Lower lobe of right lung (tissue), 2 donors: Measurements from ENCODE around the gene SOBP. TPM values are rescaled to one million over a fixed set of nuclear protein-coding genes. Genes with fewer than 3 reads are reported as not detected.

Experiments
- ATAC-seq, 2 donors: fragments of 200-7000 bp; cut with Tn5 transposase; one replicate each; pipeline ENCODE4 v1.9.1; 2020 to 2022; ENCODE audit warnings: mild to moderate bottlenecking in 2 of 2, moderate library complexity in 2 of 2
- DNase-seq: peaks from one replicate; pipeline ENCODE4 v3.0.0-alpha.2; 2020
- H3K27ac ChIP-seq: fragments of 200-600 bp; one replicate; pipeline ENCODE4 v1.8.0; 2022
- H3K27me3 ChIP-seq: fragments of 200-600 bp; one replicate; pipeline ENCODE4 v1.8.0; 2022; ENCODE audit warnings: low read depth
- H3K36me3 ChIP-seq: fragments of 200-600 bp; one replicate; pipeline ENCODE4 v1.8.0; 2022; ENCODE audit warnings: mild to moderate bottlenecking
- H3K4me1 ChIP-seq: fragments of 200-600 bp; one replicate; pipeline ENCODE4 v1.8.0; 2022
- H3K4me3 ChIP-seq: fragments of 200-600 bp; one replicate; pipeline ENCODE4 v1.8.0; 2022; ENCODE audit warnings: mild to moderate bottlenecking
- H3K9me3 ChIP-seq: fragments of 200-600 bp; one replicate; pipeline ENCODE4 v1.8.0; 2022
- intact Hi-C: fragments of 100-400 bp; cut with DNase I; formaldehyde crosslinking; loops from one replicate; pipeline ENCODE4 v1.11.0; 2022
- total RNA-seq: library from RNA; stranded (reverse); fragmentation: NEBNext Ultra II Directional; extraction: Animal tissue kit (Norgen Biotek cat#: 25700); gene quantifications from one replicate; pipeline ENCODE4 v1.2.1, GENCODE V29; 2021
- TF ChIP-seq, protein P1 (sequence below): fragments of 200-600 bp; IDR thresholded peaks from one replicate; pipeline ENCODE4 v1.8.0; 2022; ENCODE audit warnings: antibody characterized with exemption, mild to moderate bottlenecking
- donor health status: DM: no; HTN: yes; CAD: no; lungs with severe emphysema.

SOBP gene
- total RNA-seq, 1 donor from 2014 or later: 6.9 TPM

DNA sequence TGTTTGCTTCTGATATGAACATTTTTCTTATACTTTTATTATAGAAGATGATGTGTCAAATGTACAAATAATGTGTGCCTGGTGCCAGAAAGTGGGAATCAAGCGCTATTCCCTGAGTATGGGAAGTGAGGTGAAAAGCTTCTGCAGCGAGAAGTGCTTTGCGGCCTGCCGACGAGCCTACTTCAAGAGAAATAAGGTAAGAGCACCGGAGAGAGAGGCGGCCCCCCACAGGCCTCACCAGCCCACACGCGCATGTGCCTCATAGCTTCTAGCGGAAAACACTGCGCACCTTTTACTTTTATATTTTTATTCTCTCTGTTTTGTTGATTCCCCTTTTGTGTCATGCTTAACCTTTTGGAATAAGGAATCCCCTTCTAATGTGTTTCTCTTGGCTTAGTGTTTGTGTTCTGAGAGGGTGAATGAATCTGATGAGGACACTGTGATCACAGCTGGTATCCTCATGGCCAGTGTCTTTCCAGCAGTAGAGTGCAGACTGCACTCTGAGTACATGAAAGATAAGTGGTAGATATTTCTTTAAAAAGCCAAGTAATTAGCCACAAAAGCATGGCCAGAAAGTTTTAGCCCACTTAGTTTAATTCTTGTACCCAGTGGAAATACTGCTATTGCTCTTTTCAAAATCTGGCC, 43.6 kb downstream of the SOBP start:
- H3K9me3 ChIP-seq: no peaks in the 10 kb centered on the region
- peaks cover 10% of the 10 kb centered on the region for H3K4me1 ChIP-seq
- no peak overlapping the region for H3K4me3 ChIP-seq
- TF ChIP-seq, protein P1, sequence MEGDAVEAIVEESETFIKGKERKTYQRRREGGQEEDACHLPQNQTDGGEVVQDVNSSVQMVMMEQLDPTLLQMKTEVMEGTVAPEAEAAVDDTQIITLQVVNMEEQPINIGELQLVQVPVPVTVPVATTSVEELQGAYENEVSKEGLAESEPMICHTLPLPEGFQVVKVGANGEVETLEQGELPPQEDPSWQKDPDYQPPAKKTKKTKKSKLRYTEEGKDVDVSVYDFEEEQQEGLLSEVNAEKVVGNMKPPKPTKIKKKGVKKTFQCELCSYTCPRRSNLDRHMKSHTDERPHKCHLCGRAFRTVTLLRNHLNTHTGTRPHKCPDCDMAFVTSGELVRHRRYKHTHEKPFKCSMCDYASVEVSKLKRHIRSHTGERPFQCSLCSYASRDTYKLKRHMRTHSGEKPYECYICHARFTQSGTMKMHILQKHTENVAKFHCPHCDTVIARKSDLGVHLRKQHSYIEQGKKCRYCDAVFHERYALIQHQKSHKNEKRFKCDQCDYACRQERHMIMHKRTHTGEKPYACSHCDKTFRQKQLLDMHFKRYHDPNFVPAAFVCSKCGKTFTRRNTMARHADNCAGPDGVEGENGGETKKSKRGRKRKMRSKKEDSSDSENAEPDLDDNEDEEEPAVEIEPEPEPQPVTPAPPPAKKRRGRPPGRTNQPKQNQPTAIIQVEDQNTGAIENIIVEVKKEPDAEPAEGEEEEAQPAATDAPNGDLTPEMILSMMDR: no peak
- ATAC-seq (no peak), DNase-seq (no peak)
- H3K27me3 ChIP-seq: no peaks in the 10 kb centered on the region
- H3K36me3 ChIP-seq: no peaks in the 10 kb centered on the region
- intact Hi-C loops: no loop called here
- no peak overlapping the region for H3K27ac ChIP-seq

DNA sequence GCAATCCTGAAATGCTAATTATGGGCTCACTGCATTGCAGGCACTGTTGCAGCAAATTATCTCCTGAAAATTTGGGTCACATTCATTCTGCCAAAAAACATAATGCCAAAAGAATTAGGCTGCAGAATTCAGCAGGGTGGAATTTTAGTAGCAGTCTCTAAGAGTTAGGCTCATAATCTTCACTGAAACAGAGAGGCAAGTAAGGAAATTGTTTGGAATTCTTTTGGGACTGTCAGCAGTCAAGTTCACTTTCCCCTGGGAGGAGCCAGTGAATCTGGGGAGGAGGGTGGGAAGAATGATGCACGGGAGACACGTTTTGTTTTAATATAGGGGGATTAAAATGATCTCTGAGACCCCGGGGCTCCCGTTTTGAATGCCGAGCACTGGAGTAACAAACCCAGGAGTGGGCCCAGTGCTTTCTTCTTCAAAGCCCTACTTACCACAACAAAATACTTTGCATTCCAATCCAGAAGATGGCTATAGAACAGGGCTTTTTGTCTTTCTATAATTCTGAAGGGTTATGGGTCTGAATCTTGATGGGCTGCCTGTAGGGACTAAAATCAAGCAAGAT, 44.7 kb downstream of the SOBP start:
- Histone ChIP-seq H3K27me3 (no peaks in the 10 kb centered on the region), H3K4me1 (peaks cover 10% of the 10 kb centered on the region), H3K4me3 (no peak overlapping the region), H3K36me3 (no peaks in the 10 kb centered on the region), H3K9me3 (no peaks in the 10 kb centered on the region), H3K27ac (no peak overlapping the region)
- TF ChIP-seq, protein P1: no peak
- ATAC-seq (no peak), DNase-seq (no peak)
- intact Hi-C loops: no loop called here

DNA sequence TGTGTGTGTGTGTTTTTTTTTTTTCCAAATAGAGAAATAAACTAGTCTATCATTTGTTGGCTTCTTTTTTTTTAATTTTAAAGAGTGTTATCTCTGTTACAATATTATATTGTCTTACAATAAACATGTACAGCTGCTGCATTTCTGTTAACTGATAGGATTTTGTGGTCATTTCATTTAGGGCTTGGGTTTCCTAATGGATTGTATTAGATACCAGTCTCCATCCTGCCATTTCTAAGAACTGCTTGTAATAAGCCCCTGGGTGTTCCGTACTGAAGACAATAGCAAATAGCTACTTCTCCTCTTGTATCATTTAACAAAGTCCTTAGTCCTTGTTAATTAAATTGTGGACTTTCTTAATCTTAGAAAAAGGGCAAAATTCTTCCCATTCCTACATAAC, 45.7 kb downstream of the SOBP start:
- no peak for DNase-seq
- H3K36me3 ChIP-seq: no peaks in the 10 kb centered on the region
- no peaks in the 10 kb centered on the region for H3K27me3 ChIP-seq
- H3K27ac ChIP-seq: no peak overlapping the region
- peaks cover 16% of the 10 kb centered on the region for H3K4me1 ChIP-seq
- no peaks in the 10 kb centered on the region for H3K9me3 ChIP-seq
- intact Hi-C loops: no loop called here
- TF ChIP-seq, protein P1: no peak
- no peak for ATAC-seq
- H3K4me3 ChIP-seq: no peak overlapping the region

DNA sequence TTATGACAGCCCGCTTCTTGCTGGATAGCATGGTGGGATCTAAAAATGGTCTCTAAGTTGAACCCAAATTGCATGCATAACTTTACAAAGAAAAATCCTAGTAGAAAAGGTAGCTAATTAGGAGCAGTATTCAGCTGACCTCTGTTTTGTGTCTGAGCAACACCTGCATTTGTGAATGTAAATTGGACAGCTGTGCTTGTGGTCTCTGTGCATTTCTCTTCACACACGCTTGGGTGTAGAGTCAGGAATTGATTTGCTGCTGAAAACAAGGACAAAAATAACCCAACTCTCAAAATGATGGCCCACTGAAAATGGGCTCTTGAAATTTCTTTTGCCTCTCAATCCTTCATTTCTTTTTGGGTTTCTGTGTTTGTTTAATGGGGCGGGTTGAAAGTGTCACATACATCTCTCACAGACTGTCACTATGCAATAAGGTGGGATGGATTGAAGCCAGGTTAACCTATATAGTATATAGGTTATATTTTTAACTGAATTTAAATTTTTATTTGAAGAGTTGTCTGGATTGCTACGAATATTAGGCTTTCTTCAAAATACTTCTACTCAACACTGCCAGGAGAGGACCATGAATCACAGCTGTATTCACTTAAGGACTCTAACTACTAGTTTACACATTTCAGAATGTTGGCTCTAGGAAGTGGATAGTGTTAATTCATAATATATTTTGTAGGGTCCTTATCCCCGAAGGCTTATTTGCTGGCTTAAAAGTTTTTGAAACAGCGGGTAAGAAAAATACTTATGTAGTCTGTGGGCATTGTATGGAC, 46.5 kb downstream of the SOBP start:
- Histone ChIP-seq H3K4me3 (no peak overlapping the region), H3K9me3 (no peaks in the 10 kb centered on the region), H3K27ac (no peak overlapping the region), H3K27me3 (no peaks in the 10 kb centered on the region), H3K4me1 (peaks cover 16% of the 10 kb centered on the region), H3K36me3 (no peaks in the 10 kb centered on the region)
- TF ChIP-seq, protein P1: no peak
- no peak for DNase-seq
- intact Hi-C loops: no loop called here
- no peak for ATAC-seq

DNA sequence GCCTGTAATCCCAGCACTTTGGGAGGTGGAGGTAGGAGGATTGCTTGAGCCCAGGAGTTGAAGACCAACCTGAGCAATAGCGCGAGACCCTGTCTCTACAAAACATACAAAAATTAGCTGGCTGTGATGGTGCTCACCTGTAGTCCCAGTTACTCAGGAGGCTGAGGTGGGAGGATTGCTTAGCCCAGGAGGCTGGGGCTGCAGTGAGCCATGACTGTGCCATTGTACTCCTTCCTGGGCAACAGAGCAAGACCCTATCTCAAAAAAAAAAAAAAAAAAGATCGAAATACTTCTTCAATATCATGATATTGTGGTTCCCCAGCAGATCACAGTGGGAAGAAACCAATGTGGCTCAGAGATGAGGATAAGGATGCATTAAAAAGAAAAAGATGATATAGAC, 47.6 kb downstream of the SOBP start:
- peaks cover 16% of the 10 kb centered on the region for H3K4me1 ChIP-seq
- no peaks in the 10 kb centered on the region for H3K36me3 ChIP-seq
- H3K9me3 ChIP-seq: no peaks in the 10 kb centered on the region
- intact Hi-C loops: no loop called here
- ATAC-seq (no peak), DNase-seq (no peak)
- no peaks in the 10 kb centered on the region for H3K27me3 ChIP-seq
- H3K27ac ChIP-seq: no peak overlapping the region
- H3K4me3 ChIP-seq: no peak overlapping the region
- TF ChIP-seq, protein P1: no peak
